Heart left ventricle (tissue), 16 donors: ENCODE measurements around the gene TRH. TPM values are rescaled to one million over a fixed set of nuclear protein-coding genes. Genes with fewer than 3 reads are reported as not detected.

Experiments
- ATAC-seq, 4 donors: fragments of 200-7000 bp; cut with Tn5 transposase; one replicate each; pipeline ENCODE4 v1.9.1; 2020 to 2022; ENCODE audit warnings: moderate library complexity in 4 of 4, mild to moderate bottlenecking in 3 of 4, moderate number of reproducible peaks in 1 of 4
- DNase-seq, 5 donors: peaks; one replicate each; pipeline ENCODE4 v3.0.0-alpha.2; 2020
- H3K27ac ChIP-seq, 12 donors: fragments of 200-600 bp; sonication (generic) in 4 of 12; one replicate each; pipeline versions ENCODE4 v1.5.0 to v1.8.0; 2016 to 2022; ENCODE audit warnings: mild to moderate bottlenecking in 2 of 12
- H3K27me3 ChIP-seq, 9 donors: fragments of 200-600 bp; sonication (generic) in 2 of 9; one replicate each; pipeline versions ENCODE4 v1.5.1 to v1.8.0; 2016 to 2022; ENCODE audit warnings: mild to moderate bottlenecking in 3 of 9
- H3K36me3 ChIP-seq, 9 donors: fragments of 200-600 bp; sonication (generic) in 2 of 9; one replicate each; pipeline versions ENCODE4 v1.5.0 to v1.8.0; 2018 to 2022; ENCODE audit warnings: mild to moderate bottlenecking in 2 of 9
- H3K4me1 ChIP-seq, 12 donors: fragments of 200-600 bp; sonication (generic) in 4 of 12; one replicate each; pipeline versions ENCODE4 v1.5.0 to v1.8.0; 2016 to 2022; ENCODE audit warnings: mild to moderate bottlenecking in 3 of 12
- H3K4me3 ChIP-seq, 12 donors: fragments of 200-600 bp; sonication (generic) in 4 of 12; one replicate each; pipeline versions ENCODE4 v1.5.0 to v1.8.0; 2017 to 2022; ENCODE audit warnings: mild to moderate bottlenecking in 9 of 12, moderate library complexity in 4 of 12
- H3K9me3 ChIP-seq, 12 donors: fragments of 200-600 bp; sonication (generic) in 4 of 12; one replicate each; pipeline versions ENCODE4 v1.5.0 to v1.8.0; 2016 to 2022; ENCODE audit warnings: mild to moderate bottlenecking in 1 of 12
- CTCF ChIP-seq, 12 donors: fragments of 200-600 bp; sonication (generic) in 4 of 12; IDR thresholded peaks; one replicate each; pipeline versions ENCODE4 v1.5.0 to v1.8.0; 2018 to 2022; ENCODE audit warnings: antibody characterized with exemption in 12 of 12, mild to moderate bottlenecking in 5 of 12
- POLR2A ChIP-seq, 2 donors: fragments of 450-650 bp; IDR thresholded peaks; one replicate each; pipeline ENCODE4 v1.6.1; 2017; ENCODE audit warnings: antibody characterized with exemption in 2 of 2, mild to moderate bottlenecking in 2 of 2, moderate library complexity in 2 of 2
- WGBS, 4 donors: extraction: QIAGEN DNeasy Blood & Tissue Kit in 2 of 4; methylation state at CpG; one replicate each; pipeline versions ENCODE4 v1.1.5 to v1.1.7; 2013 to 2018; 5-methylcytosine and 5-hydroxymethylcytosine counted together
- intact Hi-C, 10 donors: fragments of 100-400 bp; cut with DNase I; formaldehyde crosslinking; loops; one replicate each; pipeline versions ENCODE4 v1.11.1 to v1.14.2; 2022
- polyA plus RNA-seq, 2 donors: library from polyadenylated mRNA; stranded (reverse); fragments of 200-250 nt; gene quantifications; one replicate each; pipeline ENCODE4 v1.2.3, GENCODE V29; 2013
- total RNA-seq, 9 donors: library from RNA; depleted of rRNA in 2 of 9; stranded (reverse); fragments of >200 nt in 2 of 9; fragmentation: NEBNext Ultra II Directional in 3 of 9; extraction: Animal tissue kit (Norgen Biotek cat#: 25700) in 3 of 9; gene quantifications; one replicate each; pipeline versions ENCODE4 v1.1.0 to v1.2.4, GENCODE V29; 2016 to 2023
- donor health status: ischemic (EF 13 %, LVEDD 7.1; RV severe dilation, severe dysfunction).
- donor health status: healthy with polysubstance abuse.
- donor health status: DM: no; HTN: yes; CAD: no.
- donor health status: DM: no; HTN: no; CAD: no.
- donor health status: ischemic (EF 25% LVEDD 6.9; RV normal size, moderate dysfunction).
- donor health status: ischemic (EF 25% LVEDD 5.7; RV mildly dilated, moderate dysfunction).
- donor health status: healthy.
- donor health status: DM: yes; HTN: yes; CAD: no.
- donor health status: ischemic (EF 35%, LVEDD 5.7; RV mildly dilated, moderate dysfunction).
- donor health status: nonischemic (EF 11% LVEDD 7.7; RV severe dilation, severe dysfunction).
- donor health status: DM: yes; HTN: yes; CAD: no.
- donor health status: PGD.
- donor health status: ischemic (EF 29% LVEDD 5.4; RV normal size, mild dysfunction).
- donor health status: nonischemic (EF 23%, LVEDD 6.1; RV moderate dilation, normal function).

TRH gene
- total and polyA plus RNA-seq, 11 donors: not detected

- no peaks in the 10 kb centered on the region for H3K27me3 ChIP-seq
- no peaks in the 10 kb centered on the region for H3K9me3 ChIP-seq
- intact Hi-C loops: no loop called here
- WGBS, 4 donors: 61 to 68% (median 63%) methylated on average over 3 to 5 of the region's 5 CpGs
- DNase-seq (no peak), ATAC-seq (no peak)
- H3K36me3 ChIP-seq: no peaks in the 10 kb centered on the region
- H3K27ac ChIP-seq: no peak overlapping the region
- H3K4me1 ChIP-seq: no peaks in the 10 kb centered on the region
- no peak overlapping the region for H3K4me3 ChIP-seq
- TF ChIP-seq POLR2A (IDR thresholded peaks at IDR 0.05) (no peak), CTCF (IDR thresholded peaks at IDR 0.05) (no peak)
Observed at GRCh38 chr3:129961141-129961541, 13.4 kb upstream of the TRH start.

- DNase-seq (no peak), ATAC-seq (no peak)
- WGBS, 4 donors: 78 to 87% (median 84%) methylated on average over 3 of the region's 3 CpGs
- no peak for TF ChIP-seq CTCF (IDR thresholded peaks at IDR 0.05)
- TF ChIP-seq POLR2A (IDR thresholded peaks at IDR 0.05): no peak
- Histone ChIP-seq H3K4me3 (no peak overlapping the region), H3K36me3 (no peaks in the 10 kb centered on the region), H3K27ac (no peak overlapping the region), H3K9me3 (no peaks in the 10 kb centered on the region), H3K27me3 (no peaks in the 10 kb centered on the region), H3K4me1 (no peaks in the 10 kb centered on the region)
- intact Hi-C loops: no loop called here
Observed at GRCh38 chr3:129962600-129962999, 11.9 kb upstream of the TRH start.

- Histone ChIP-seq H3K9me3 (no peaks in the 10 kb centered on the region), H3K27me3 (peaks cover 0 to 3% (median 0%) of the 10 kb centered on the region in 9 donors), H3K27ac (no peak overlapping the region), H3K4me1 (no peaks in the 10 kb centered on the region), H3K4me3 (no peak overlapping the region), H3K36me3 (no peaks in the 10 kb centered on the region)
- no peak for DNase-seq
- intact Hi-C loops: no loop called here
- ATAC-seq: no peak
- TF ChIP-seq CTCF (IDR thresholded peaks at IDR 0.05): no peak
- no peak for TF ChIP-seq POLR2A (IDR thresholded peaks at IDR 0.05)
- 87 to 100% (median 92%) methylated on average over 2 of the region's 2 CpGs for WGBS, 4 donors
Observed at GRCh38 chr3:129965937-129966336, 8.6 kb upstream of the TRH start.

DNA sequence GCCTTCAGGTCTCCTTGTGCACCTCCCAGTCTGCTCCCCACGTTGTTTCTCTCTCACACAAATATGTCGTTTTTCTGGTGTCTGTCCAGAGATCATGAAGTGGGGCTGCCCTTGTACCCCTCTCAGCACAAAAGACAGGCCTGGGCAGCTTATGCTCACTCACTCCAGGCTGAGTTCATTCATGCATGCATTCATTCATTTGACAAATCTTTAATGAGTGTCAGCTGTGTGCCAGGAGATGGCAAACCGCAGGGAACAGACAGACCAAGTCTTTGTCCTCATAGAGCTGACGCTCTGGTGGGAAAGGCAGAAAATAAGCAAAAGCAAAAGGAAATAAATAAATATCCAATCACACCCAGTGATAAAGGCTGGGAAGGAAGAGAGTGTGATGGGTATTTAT lies 7.6 kb upstream of the TRH start:
- H3K4me3 ChIP-seq: no peak overlapping the region
- intact Hi-C loops: no loop called here
- DNase-seq (no peak), ATAC-seq (no peak)
- WGBS, 4 donors: 73 to 83% (median 78%) methylated on average over 4 of the region's 4 CpGs
- H3K4me1 ChIP-seq: no peaks in the 10 kb centered on the region
- no peaks in the 10 kb centered on the region for H3K36me3 ChIP-seq
- no peaks in the 10 kb centered on the region for H3K9me3 ChIP-seq
- H3K27ac ChIP-seq: no peak overlapping the region
- no peak for TF ChIP-seq CTCF (IDR thresholded peaks at IDR 0.05)
- TF ChIP-seq POLR2A (IDR thresholded peaks at IDR 0.05): no peak
- H3K27me3 ChIP-seq: peaks cover 0 to 3% (median 0%) of the 10 kb centered on the region in 9 donors
